ENCODE results near the gene ABCC6. TPM values are rescaled to one million over a fixed set of nuclear protein-coding genes. Genes with fewer than 3 reads are reported as not detected.
"Not testable (repeated sequence)": the region's sequence is repeated elsewhere in the genome, so short reads cannot be mapped to it uniquely, and the experiment has no call there.

Gene ABCC6
- total RNA-seq, 1 experiment from 2014 or later = not detected

DNA sequence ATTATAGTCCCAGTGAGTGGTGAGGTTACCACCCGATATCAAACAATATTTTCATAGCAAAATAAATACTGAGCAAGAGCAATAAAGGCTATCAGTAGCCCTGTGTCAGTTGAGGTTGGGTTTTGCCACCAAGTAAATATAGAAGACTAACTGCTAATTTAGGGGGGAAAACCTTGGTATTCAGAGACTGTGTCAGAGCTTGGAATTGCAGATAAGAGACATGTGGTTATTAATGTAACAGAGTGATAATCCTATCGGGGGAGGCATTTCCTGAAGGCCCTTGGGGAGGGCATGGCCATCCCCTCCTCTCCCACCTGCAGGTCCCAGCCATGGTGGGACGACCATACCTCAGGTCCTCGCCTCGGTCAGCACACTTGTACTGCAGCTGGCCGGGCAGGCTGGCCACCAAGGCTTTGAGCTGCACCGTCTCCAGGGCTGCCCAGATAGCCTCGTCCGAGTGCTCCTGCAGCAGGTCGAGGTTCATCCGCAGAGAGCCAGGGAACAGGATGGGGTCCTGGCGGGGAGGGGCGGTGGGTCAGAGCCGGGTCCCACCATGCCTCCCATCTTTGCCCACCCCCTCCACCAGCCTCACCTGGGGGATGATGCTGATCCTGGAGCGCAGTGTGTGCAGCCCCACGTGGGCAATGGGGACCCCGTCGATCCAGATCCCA lies 68.9 kb downstream of the ABCC6 start:
- no peaks in the 10 kb centered on the region for H3K36me3 ChIP-seq (ENCODE audit: insufficient read depth, low read length, poor library complexity, severe bottlenecking)
- intact Hi-C loops (cut with micrococcal nuclease; ENCODE audit: unreplicated experiment) = no loop called here
- peaks cover 7% of the 10 kb centered on the region for H3K9me3 ChIP-seq (ENCODE audit: low read depth, low read length, poor library complexity, severe bottlenecking)
- no peak for DNase-seq (ENCODE audit: low spot score)
- TF ChIP-seq EZH2 (IDR thresholded peaks at IDR 0.05; ENCODE audit: borderline replicate concordance, low read depth, low read length, poor library complexity, severe bottlenecking) = no peak
- TF ChIP-seq, protein P1, sequence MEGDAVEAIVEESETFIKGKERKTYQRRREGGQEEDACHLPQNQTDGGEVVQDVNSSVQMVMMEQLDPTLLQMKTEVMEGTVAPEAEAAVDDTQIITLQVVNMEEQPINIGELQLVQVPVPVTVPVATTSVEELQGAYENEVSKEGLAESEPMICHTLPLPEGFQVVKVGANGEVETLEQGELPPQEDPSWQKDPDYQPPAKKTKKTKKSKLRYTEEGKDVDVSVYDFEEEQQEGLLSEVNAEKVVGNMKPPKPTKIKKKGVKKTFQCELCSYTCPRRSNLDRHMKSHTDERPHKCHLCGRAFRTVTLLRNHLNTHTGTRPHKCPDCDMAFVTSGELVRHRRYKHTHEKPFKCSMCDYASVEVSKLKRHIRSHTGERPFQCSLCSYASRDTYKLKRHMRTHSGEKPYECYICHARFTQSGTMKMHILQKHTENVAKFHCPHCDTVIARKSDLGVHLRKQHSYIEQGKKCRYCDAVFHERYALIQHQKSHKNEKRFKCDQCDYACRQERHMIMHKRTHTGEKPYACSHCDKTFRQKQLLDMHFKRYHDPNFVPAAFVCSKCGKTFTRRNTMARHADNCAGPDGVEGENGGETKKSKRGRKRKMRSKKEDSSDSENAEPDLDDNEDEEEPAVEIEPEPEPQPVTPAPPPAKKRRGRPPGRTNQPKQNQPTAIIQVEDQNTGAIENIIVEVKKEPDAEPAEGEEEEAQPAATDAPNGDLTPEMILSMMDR (conservative IDR thresholded peaks at IDR 0.05; ENCODE audit: low read depth, low read length) = no peak
- no peak overlapping the region for H3K4me3 ChIP-seq (ENCODE audit: low read depth, low read length, poor library complexity, severe bottlenecking)
- POLR2A ChIA-PET (ENCODE audit: low non-redundant PET) = no interaction called here
- no peak overlapping the region for H3K27ac ChIP-seq (ENCODE audit: low read depth, low read length, poor library complexity, severe bottlenecking)
- no peaks in the 10 kb centered on the region for H3K4me1 ChIP-seq (ENCODE audit: insufficient read depth, low read length, poor library complexity, severe bottlenecking)
- H3K27me3 ChIP-seq (replicated peaks; ENCODE audit: insufficient read depth, low read depth, low read length, poor library complexity) = no peaks in the 10 kb centered on the region
- no TSS peak for BruUV-seq (replicated peaks)
- CTCF ChIA-PET = no interaction called here

DNA sequence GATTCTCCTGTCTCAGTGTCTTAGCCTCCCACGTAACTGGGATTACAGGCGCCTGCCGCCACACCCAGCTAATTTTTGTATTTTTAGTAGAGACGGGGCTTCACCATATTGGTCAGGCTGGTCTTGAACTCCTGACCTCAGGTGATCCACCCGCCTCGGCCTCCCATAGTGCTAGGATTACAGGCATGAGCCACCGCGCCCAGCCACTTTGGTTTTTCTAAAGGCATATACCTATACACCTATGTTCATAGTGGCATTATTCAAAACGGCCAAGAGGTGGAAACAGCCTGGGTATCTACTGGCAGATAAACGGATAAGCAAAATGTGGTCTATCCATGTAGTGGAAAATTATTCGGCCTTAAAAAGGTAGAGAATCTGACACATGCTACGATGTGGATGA lies 70.3 kb downstream of the ABCC6 start:
- CTCF ChIA-PET; POLR2A ChIA-PET (ENCODE audit: low non-redundant PET); DNase-seq (ENCODE audit: low spot score); H3K4me3 ChIP-seq (ENCODE audit: low read depth, low read length, poor library complexity, severe bottlenecking); intact Hi-C loops (cut with micrococcal nuclease; ENCODE audit: unreplicated experiment); H3K4me1 ChIP-seq (ENCODE audit: insufficient read depth, low read length, poor library complexity, severe bottlenecking); BruUV-seq (replicated peaks); H3K36me3 ChIP-seq (ENCODE audit: insufficient read depth, low read length, poor library complexity, severe bottlenecking); H3K27ac ChIP-seq (ENCODE audit: low read depth, low read length, poor library complexity, severe bottlenecking); H3K27me3 ChIP-seq (replicated peaks; ENCODE audit: insufficient read depth, low read depth, low read length, poor library complexity); H3K9me3 ChIP-seq (ENCODE audit: low read depth, low read length, poor library complexity, severe bottlenecking): not testable (repeated sequence)

DNA sequence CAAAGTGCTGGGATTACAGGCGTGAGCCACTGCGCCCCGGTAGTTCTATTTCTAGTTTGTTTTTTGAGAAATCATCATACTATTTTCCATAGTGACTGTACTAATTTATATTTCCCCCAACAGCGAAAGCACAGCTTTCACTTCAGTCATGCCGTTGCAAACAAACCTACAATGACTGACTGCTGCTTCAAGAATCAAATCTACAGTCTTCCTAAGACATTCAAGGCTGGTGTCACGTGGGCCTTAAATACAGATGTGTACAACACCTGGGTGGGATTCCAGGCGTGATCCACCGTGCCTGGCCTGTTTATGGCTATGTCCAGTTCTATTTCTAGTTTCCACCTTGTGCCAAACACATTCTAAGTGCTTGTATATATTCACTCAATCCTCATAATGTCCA lies 72.0 kb downstream of the ABCC6 start:
- Histone ChIP-seq H3K27ac (ENCODE audit: low read depth, low read length, poor library complexity, severe bottlenecking) (no peak overlapping the region), H3K4me1 (ENCODE audit: insufficient read depth, low read length, poor library complexity, severe bottlenecking) (no peaks in the 10 kb centered on the region), H3K4me3 (ENCODE audit: low read depth, low read length, poor library complexity, severe bottlenecking) (no peak overlapping the region), H3K36me3 (ENCODE audit: insufficient read depth, low read length, poor library complexity, severe bottlenecking) (no peaks in the 10 kb centered on the region), H3K27me3 (replicated peaks; ENCODE audit: insufficient read depth, low read depth, low read length, poor library complexity) (no peaks in the 10 kb centered on the region), H3K9me3 (ENCODE audit: low read depth, low read length, poor library complexity, severe bottlenecking) (no peaks in the 10 kb centered on the region)
- DNase-seq (ENCODE audit: low spot score) = no peak
- ChIA-PET CTCF (no interaction called here), POLR2A (ENCODE audit: low non-redundant PET) (no interaction called here)
- BruUV-seq (replicated peaks) = no TSS peak
- intact Hi-C loops (cut with micrococcal nuclease; ENCODE audit: unreplicated experiment) = no loop called here
- TF ChIP-seq, protein P1 (conservative IDR thresholded peaks at IDR 0.05; ENCODE audit: low read depth, low read length) = no peak
- TF ChIP-seq EZH2 (IDR thresholded peaks at IDR 0.05; ENCODE audit: borderline replicate concordance, low read depth, low read length, poor library complexity, severe bottlenecking) = no peak

DNA sequence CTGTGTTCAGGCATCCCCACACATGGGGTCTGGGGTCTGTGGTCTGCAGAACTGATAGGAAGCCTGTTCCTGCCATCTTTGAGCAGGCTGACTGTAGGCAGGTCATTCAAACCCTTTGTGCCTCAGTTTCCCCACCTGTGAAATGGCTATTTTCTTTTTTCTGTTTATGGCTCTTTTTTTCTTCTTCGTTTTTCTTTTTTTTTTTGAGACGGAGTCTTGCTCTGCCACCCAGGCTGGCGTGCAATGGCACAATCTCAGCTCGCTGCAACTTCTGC lies 72.5 kb downstream of the ABCC6 start:
- no TSS peak for BruUV-seq (replicated peaks)
- no peak for TF ChIP-seq EZH2 (IDR thresholded peaks at IDR 0.05; ENCODE audit: borderline replicate concordance, low read depth, low read length, poor library complexity, severe bottlenecking)
- TF ChIP-seq, protein P1 (conservative IDR thresholded peaks at IDR 0.05; ENCODE audit: low read depth, low read length) = no peak
- CTCF ChIA-PET = no interaction called here

More for the DNA sequence above, 72.5 kb downstream of the ABCC6 start:
- Histone ChIP-seq H3K27me3 (replicated peaks; ENCODE audit: insufficient read depth, low read depth, low read length, poor library complexity) (no peaks in the 10 kb centered on the region), H3K9me3 (ENCODE audit: low read depth, low read length, poor library complexity, severe bottlenecking) (no peaks in the 10 kb centered on the region), H3K27ac (ENCODE audit: low read depth, low read length, poor library complexity, severe bottlenecking) (no peak overlapping the region), H3K4me3 (ENCODE audit: low read depth, low read length, poor library complexity, severe bottlenecking) (no peak overlapping the region), H3K36me3 (ENCODE audit: insufficient read depth, low read length, poor library complexity, severe bottlenecking) (no peaks in the 10 kb centered on the region), H3K4me1 (ENCODE audit: insufficient read depth, low read length, poor library complexity, severe bottlenecking) (no peaks in the 10 kb centered on the region)
- intact Hi-C loops (cut with micrococcal nuclease; ENCODE audit: unreplicated experiment) = no loop called here
- DNase-seq (ENCODE audit: low spot score) = no peak
- POLR2A ChIA-PET (ENCODE audit: low non-redundant PET) = no interaction called here
